C4-2B (cell line): ENCODE results near the gene PLCB4.

Experiments used
- CTCF ChIP-seq: fragments of 450-650 bp; conservative IDR thresholded peaks from 2 replicates; pipeline ENCODE4 v1.5.1; 2017; ENCODE audit warnings: mild to moderate bottlenecking
- ZFX ChIP-seq: fragments of 450-650 bp; IDR thresholded peaks from 2 replicates; pipeline ENCODE4 v1.6.1; 2017

- no peak for TF ChIP-seq CTCF
- TF ChIP-seq ZFX, result no peak
Measured at GRCh38 chr20:9515741-9516233, 446.9 kb downstream of the PLCB4 start.
